Transverse colon (tissue), 4 donors: ENCODE results near the gene RAVER1. TPM values are rescaled to one million over a fixed set of nuclear protein-coding genes. Genes with fewer than 3 reads are reported as not detected.
A peak's percentile ranks its signal among the peaks of the same experiment; 100 is the strongest.

ENCODE experiments used
- DNase-seq: peaks from one replicate; pipeline ENCODE4 v3.0.0-alpha.2; 2019
- H3K27ac ChIP-seq, 4 donors: fragments of 200-600 bp; sonication (generic); 2 replicates each; pipeline ENCODE4 v1.5.1; 2016 to 2018; ENCODE audit warnings: inconsistent platforms in 4 of 4
- H3K27me3 ChIP-seq: fragments of 200-600 bp; sonication (generic); 2 replicates; pipeline ENCODE4 v1.5.1; 2017; ENCODE audit warnings: inconsistent platforms
- H3K36me3 ChIP-seq, 4 donors: fragments of 200-600 bp; sonication (generic); 2 replicates each; pipeline ENCODE4 v1.5.1; 2017 to 2019; ENCODE audit warnings: inconsistent platforms in 4 of 4
- H3K4me1 ChIP-seq, 4 donors: fragments of 200-600 bp; sonication (generic); 2 replicates each; pipeline ENCODE4 v1.5.1; 2017 to 2020; ENCODE audit warnings: inconsistent platforms in 4 of 4
- H3K4me3 ChIP-seq, 4 donors: fragments of 200-600 bp; sonication (generic); 1 replicate in 1 of 4; 2 replicates in 3 of 4; pipeline versions ENCODE4 v1.5.1 to v1.6.1; 2017 to 2019; ENCODE audit warnings: inconsistent platforms in 4 of 4
- H3K9me3 ChIP-seq, 2 donors: fragments of 200-600 bp; sonication (generic); 2 replicates each; pipeline ENCODE4 v1.5.1; 2017 to 2019; ENCODE audit warnings: inconsistent platforms in 2 of 2
- EP300 ChIP-seq: sonication (generic); formaldehyde crosslinking; IDR thresholded peaks from one replicate; pipeline ENCODE4 v1.6.1; 2017; ENCODE audit warnings: antibody characterized with exemption, low read depth
- POLR2A ChIP-seq: fragments of 450-650 bp; IDR thresholded peaks from one replicate; pipeline ENCODE4 v1.6.1; 2016; ENCODE audit warnings: antibody characterized with exemption, mild to moderate bottlenecking, moderate library complexity
- POLR2AphosphoS5 ChIP-seq, 3 donors: sonication (generic); formaldehyde crosslinking; IDR thresholded peaks; one replicate each; pipeline ENCODE4 v1.6.1; 2016; ENCODE audit warnings: antibody characterized with exemption in 3 of 3
- WGBS, 2 donors: methylation state at CpG; one replicate each; pipeline ENCODE4 v1.1.5; 2018; ENCODE audit warnings: low coverage in 1 of 2; 5-methylcytosine and 5-hydroxymethylcytosine counted together
- in situ Hi-C, 4 donors: fragments of 200-750 bp; cut with MboI; loops; one replicate each; pipeline versions ENCODE4 v1.15.0 to v1.15.1; 2017; ENCODE audit warnings: low sequenced_read_pairs in 3 of 4, low pct_ligation_motif_present in 1 of 4, low pct_unique_long_range_greater_than_20kb in 1 of 4
- intact Hi-C: fragments of 100-400 bp; cut with DNase I; formaldehyde crosslinking; loops from one replicate; pipeline ENCODE4 v1.15.1; 2023; ENCODE audit warnings: low total_unique reads
- total RNA-seq, 4 donors: library from RNA; depleted of rRNA; stranded (reverse); fragments of >200 nt; gene quantifications; one replicate each; pipeline ENCODE4 v1.1.0, GENCODE V29; 2016
- TF ChIP-seq, protein P1 (sequence below), 5 experiments: fragments of 200-600 bp in 3 of 5; fragments of 450-650 bp in 2 of 5; sonication (generic) in 3 of 5; IDR thresholded peaks; 1 replicate in 2 of 5; 2 replicates in 3 of 5; pipeline ENCODE4 v1.5.1; 2016 to 2017; ENCODE audit warnings: antibody characterized with exemption in 5 of 5, inconsistent platforms in 3 of 5, mild to moderate bottlenecking in 2 of 5, moderate library complexity in 1 of 5

Gene RAVER1
- total RNA-seq, 4 donors from 2014 or later, result 35.0 to 39.6 (median 38.6) TPM

DNA sequence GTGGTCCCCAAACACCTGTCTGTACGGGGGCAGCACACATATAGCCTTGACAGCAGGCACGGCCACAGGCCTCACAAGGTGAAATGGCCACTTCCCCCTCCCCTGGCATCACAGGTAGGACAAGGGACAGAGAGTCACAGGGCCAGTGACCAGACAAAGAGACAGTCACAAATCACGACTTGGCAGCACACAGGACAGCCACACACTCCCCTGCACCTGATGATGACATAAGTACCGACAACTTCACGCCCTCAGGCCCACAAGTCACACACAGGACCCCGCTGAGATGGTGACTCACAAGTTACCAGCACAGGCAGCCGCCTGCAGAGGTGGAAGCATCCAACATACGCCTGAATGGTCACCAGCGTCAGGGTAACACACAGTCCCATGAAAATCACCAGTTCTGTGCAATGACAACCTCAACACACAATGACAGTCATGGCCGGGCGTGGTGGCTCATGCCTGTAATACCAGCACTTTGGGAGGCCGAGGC lies 30.5 kb upstream of the RAVER1 start:
- no peak for DNase-seq
- Histone ChIP-seq H3K27me3 (no peaks in the 10 kb centered on the region), H3K9me3 (no peaks in the 10 kb centered on the region), H3K36me3 (peaks cover 0 to 41% (median 13%) of the 10 kb centered on the region in 4 donors), H3K4me1 (no peaks in the 10 kb centered on the region), H3K4me3 (no peak overlapping the region), H3K27ac (no peak overlapping the region)
- in situ Hi-C loops, result no loop called here
- intact Hi-C loops, result no loop called here
- WGBS, 2 donors, result 91% methylated on average over 12 of the region's 12 CpGs; no CpG with 5 or more reads in 1 of the 2 donors
- TF ChIP-seq POLR2A, result no peak

DNA sequence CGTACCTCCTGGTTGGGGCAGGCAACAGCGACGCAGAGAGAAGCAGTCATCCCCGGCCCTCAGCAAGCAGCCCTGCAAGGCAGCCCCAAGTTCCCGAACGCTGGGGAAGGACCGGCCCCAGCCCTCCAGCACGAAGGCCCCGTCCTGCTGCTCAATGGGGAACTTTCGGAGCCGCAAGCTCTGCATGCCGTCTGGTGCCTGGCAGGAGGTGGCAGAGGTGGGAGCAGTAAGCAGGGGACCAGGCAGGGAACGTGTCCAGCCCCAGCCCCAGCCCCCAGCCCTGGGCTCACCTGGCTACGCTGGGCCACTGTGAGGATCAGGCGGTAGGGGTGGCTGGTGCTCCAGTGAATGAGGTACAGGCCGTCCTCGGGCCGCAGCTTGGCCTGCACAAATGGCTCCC lies 28.9 kb upstream of the RAVER1 start:
- Histone ChIP-seq H3K36me3 (peaks cover 0 to 38% (median 10%) of the 10 kb centered on the region in 4 donors), H3K9me3 (no peaks in the 10 kb centered on the region), H3K4me3 (no peak overlapping the region), H3K27me3 (no peaks in the 10 kb centered on the region), H3K4me1 (no peaks in the 10 kb centered on the region), H3K27ac (no peak overlapping the region)
- DNase-seq, result no peak
- TF ChIP-seq POLR2A, result no peak
- TF ChIP-seq POLR2AphosphoS5 (IDR thresholded peaks at IDR 0.05), result no peak
- no peak for TF ChIP-seq EP300
- intact Hi-C loops, result no loop called here
- WGBS, 2 donors, result 96% methylated on average over 16 of the region's 18 CpGs; no CpG with 5 or more reads in 1 of the 2 donors
- in situ Hi-C loops, result no loop called here

- Histone ChIP-seq H3K27me3 (no peaks in the 10 kb centered on the region), H3K9me3 (no peaks in the 10 kb centered on the region), H3K27ac (no peak overlapping the region), H3K36me3 (peaks cover 0 to 36% (median 11%) of the 10 kb centered on the region in 4 donors), H3K4me3 (no peak overlapping the region), H3K4me1 (no peaks in the 10 kb centered on the region)
- intact Hi-C loops (no loop called here), in situ Hi-C loops (no loop called here)
- no peak for DNase-seq
- WGBS, 2 donors, result 86 to 97% methylated on average over 10 to 16 of the region's 16 CpGs
- no peak for TF ChIP-seq EP300
- TF ChIP-seq, protein P1, sequence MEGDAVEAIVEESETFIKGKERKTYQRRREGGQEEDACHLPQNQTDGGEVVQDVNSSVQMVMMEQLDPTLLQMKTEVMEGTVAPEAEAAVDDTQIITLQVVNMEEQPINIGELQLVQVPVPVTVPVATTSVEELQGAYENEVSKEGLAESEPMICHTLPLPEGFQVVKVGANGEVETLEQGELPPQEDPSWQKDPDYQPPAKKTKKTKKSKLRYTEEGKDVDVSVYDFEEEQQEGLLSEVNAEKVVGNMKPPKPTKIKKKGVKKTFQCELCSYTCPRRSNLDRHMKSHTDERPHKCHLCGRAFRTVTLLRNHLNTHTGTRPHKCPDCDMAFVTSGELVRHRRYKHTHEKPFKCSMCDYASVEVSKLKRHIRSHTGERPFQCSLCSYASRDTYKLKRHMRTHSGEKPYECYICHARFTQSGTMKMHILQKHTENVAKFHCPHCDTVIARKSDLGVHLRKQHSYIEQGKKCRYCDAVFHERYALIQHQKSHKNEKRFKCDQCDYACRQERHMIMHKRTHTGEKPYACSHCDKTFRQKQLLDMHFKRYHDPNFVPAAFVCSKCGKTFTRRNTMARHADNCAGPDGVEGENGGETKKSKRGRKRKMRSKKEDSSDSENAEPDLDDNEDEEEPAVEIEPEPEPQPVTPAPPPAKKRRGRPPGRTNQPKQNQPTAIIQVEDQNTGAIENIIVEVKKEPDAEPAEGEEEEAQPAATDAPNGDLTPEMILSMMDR (IDR thresholded peaks at IDR 0.05), result no peak
- no peak for TF ChIP-seq POLR2A
- TF ChIP-seq POLR2AphosphoS5 (IDR thresholded peaks at IDR 0.05), result no peak
Measured at GRCh38 chr19:10361569-10362011, 28.3 kb upstream of the RAVER1 start.

- in situ Hi-C loops (no loop called here), intact Hi-C loops (no loop called here)
- H3K27me3 ChIP-seq, result no peaks in the 10 kb centered on the region
- DNase-seq, result no peak
- H3K36me3 ChIP-seq, result peaks cover 0 to 29% (median 10%) of the 10 kb centered on the region in 4 donors
- TF ChIP-seq EP300 (no peak), POLR2A (no peak), POLR2AphosphoS5 (IDR thresholded peaks at IDR 0.05) (no peak)
- TF ChIP-seq, protein P1 (IDR thresholded peaks at IDR 0.05), result no peak
- H3K27ac ChIP-seq, result no peak overlapping the region
- no peak overlapping the region for H3K4me3 ChIP-seq
- no peaks in the 10 kb centered on the region for H3K4me1 ChIP-seq
- WGBS, 2 donors, result 96% methylated on average over 9 of the region's 12 CpGs; no CpG with 5 or more reads in 1 of the 2 donors
- H3K9me3 ChIP-seq, result no peaks in the 10 kb centered on the region
Measured at GRCh38 chr19:10356431-10356830, 23.1 kb upstream of the RAVER1 start.

- H3K4me1 ChIP-seq, result no peaks in the 10 kb centered on the region
- intact Hi-C loops (no loop called here), in situ Hi-C loops (no loop called here)
- H3K36me3 ChIP-seq, result peaks cover 0 to 26% (median 10%) of the 10 kb centered on the region in 4 donors
- H3K27ac ChIP-seq, result no peak overlapping the region
- no peaks in the 10 kb centered on the region for H3K9me3 ChIP-seq
- 86% methylated on average over 28 of the region's 32 CpGs; no CpG with 5 or more reads in 1 of the 2 donors for WGBS, 2 donors
- H3K27me3 ChIP-seq, result no peaks in the 10 kb centered on the region
- H3K4me3 ChIP-seq, result no peak overlapping the region
- no peak for TF ChIP-seq EP300
- TF ChIP-seq, protein P1 (IDR thresholded peaks at IDR 0.05), result no peak
- TF ChIP-seq POLR2AphosphoS5 (IDR thresholded peaks at IDR 0.05), result no peak
- TF ChIP-seq POLR2A, result no peak
- DNase-seq, result peak; percentile 14
Measured at GRCh38 chr19:10353793-10354391, 20.6 kb upstream of the RAVER1 start.
